Testis (tissue), 3 donors: ENCODE measurements around the gene SLC25A36. TPM values are rescaled to one million over a fixed set of nuclear protein-coding genes. Genes with fewer than 3 reads are reported as not detected.

Source experiments
- DNase-seq: peaks from one replicate; pipeline ENCODE4 v3.0.0-alpha.2; 2019
- H3K27ac ChIP-seq, 2 donors: fragments of 200-600 bp; sonication (generic); one replicate each; pipeline ENCODE4 v1.5.1; 2019
- H3K27me3 ChIP-seq: fragments of 200-600 bp; sonication (generic); one replicate; pipeline ENCODE4 v1.5.1; 2019
- H3K36me3 ChIP-seq: fragments of 200-600 bp; sonication (generic); one replicate; pipeline ENCODE4 v1.5.1; 2017; ENCODE audit warnings: low read depth; ENCODE audit errors: missing control alignments
- H3K4me1 ChIP-seq: fragments of 200-600 bp; sonication (generic); one replicate; pipeline ENCODE4 v1.5.1; 2019
- H3K4me3 ChIP-seq, 2 donors: fragments of 200-600 bp; sonication (generic); one replicate each; pipeline ENCODE4 v1.5.1; 2017 to 2019
- H3K9me3 ChIP-seq: fragments of 200-600 bp; sonication (generic); one replicate; pipeline ENCODE4 v1.5.1; 2017
- CTCF ChIP-seq, 3 experiments: fragments of 450-650 bp in 2 of 3; fragments of 200-600 bp in 1 of 3; sonication (generic) in 1 of 3; IDR thresholded peaks; one replicate each; pipeline ENCODE4 v1.5.1; 2016 to 2019; ENCODE audit warnings: antibody characterized with exemption in 3 of 3, mild to moderate bottlenecking in 2 of 3, moderate library complexity in 1 of 3
- POLR2A ChIP-seq: fragments of 450-650 bp; IDR thresholded peaks from one replicate; pipeline ENCODE4 v1.6.1; 2017; ENCODE audit warnings: antibody characterized with exemption, mild to moderate bottlenecking, moderate library complexity
- WGBS, 2 donors: methylation state at CpG; one replicate each; pipeline ENCODE4 v1.1.5; 2018; 5-methylcytosine and 5-hydroxymethylcytosine counted together
- intact Hi-C: fragments of 100-400 bp; cut with DNase I; formaldehyde crosslinking; loops from one replicate; pipeline ENCODE4 v1.15.1; 2023; ENCODE audit warnings: low total_unique reads
- polyA plus RNA-seq: library from polyadenylated mRNA; stranded (reverse); fragments of 350-450 nt; fragmentation: Illumina TruSeq; extraction: RNeasy Lipid Tissue Mini Kit (QIAGEN cat#74804); gene quantifications from one replicate; pipeline ENCODE4 v1.2.3, GENCODE V29; 2014; ENCODE audit warnings: low read depth, low replicate concordance; ENCODE audit not compliant: insufficient read depth
- total RNA-seq, 2 donors: library from RNA; depleted of rRNA; stranded (reverse); fragments of >200 nt; gene quantifications; one replicate each; pipeline ENCODE4 v1.2.3, GENCODE V29; 2016

SLC25A36 gene
- total and polyA plus RNA-seq, 3 donors from 2014 or later = 56.8 to 162 (median 109) TPM

GRCh38 chr3:140927279-140928069 lies 14.2 kb upstream of the SLC25A36 start:
- no peak overlapping the region for H3K4me3 ChIP-seq
- H3K4me1 ChIP-seq = no peaks in the 10 kb centered on the region
- no peak overlapping the region for H3K27ac ChIP-seq
- intact Hi-C loops = no loop called here
- no peaks in the 10 kb centered on the region for H3K9me3 ChIP-seq
- H3K27me3 ChIP-seq = no peaks in the 10 kb centered on the region
- DNase-seq = no peak
- TF ChIP-seq POLR2A = no peak
- no peak for TF ChIP-seq CTCF (IDR thresholded peaks at IDR 0.05)
- 61 to 62% methylated on average over 3 of the region's 3 CpGs for WGBS, 2 donors
- no peaks in the 10 kb centered on the region for H3K36me3 ChIP-seq

GRCh38 chr3:140929446-140929845 lies 12.2 kb upstream of the SLC25A36 start:
- intact Hi-C loops = no loop called here
- no peaks in the 10 kb centered on the region for H3K4me1 ChIP-seq
- 93 to 100% methylated on average over 1 of the region's 1 CpG for WGBS, 2 donors
- no peak for TF ChIP-seq CTCF (IDR thresholded peaks at IDR 0.05)
- TF ChIP-seq POLR2A = no peak
- no peak overlapping the region for H3K27ac ChIP-seq
- no peak overlapping the region for H3K4me3 ChIP-seq
- no peaks in the 10 kb centered on the region for H3K36me3 ChIP-seq
- DNase-seq = no peak
- H3K27me3 ChIP-seq = no peaks in the 10 kb centered on the region
- no peaks in the 10 kb centered on the region for H3K9me3 ChIP-seq

GRCh38 chr3:140931016-140931454 lies 10.6 kb upstream of the SLC25A36 start:
- TF ChIP-seq CTCF (IDR thresholded peaks at IDR 0.05) (no peak), POLR2A (no peak)
- H3K36me3 ChIP-seq = no peaks in the 10 kb centered on the region
- intact Hi-C loops = no loop called here
- H3K4me1 ChIP-seq = no peaks in the 10 kb centered on the region
- no peaks in the 10 kb centered on the region for H3K27me3 ChIP-seq
- H3K9me3 ChIP-seq = no peaks in the 10 kb centered on the region
- no peak overlapping the region for H3K4me3 ChIP-seq
- no peak overlapping the region for H3K27ac ChIP-seq
- 29 to 42% methylated on average over 12 of the region's 12 CpGs for WGBS, 2 donors
- DNase-seq = no peak

- Histone ChIP-seq H3K4me3 (no peak overlapping the region), H3K9me3 (no peaks in the 10 kb centered on the region), H3K27ac (no peak overlapping the region), H3K36me3 (no peaks in the 10 kb centered on the region), H3K4me1 (no peaks in the 10 kb centered on the region), H3K27me3 (no peaks in the 10 kb centered on the region)
- no peak for DNase-seq
- TF ChIP-seq CTCF (IDR thresholded peaks at IDR 0.05) = no peak
- no peak for TF ChIP-seq POLR2A
- intact Hi-C loops = no loop called here
Observed at GRCh38 chr3:140931801-140932200, 9.8 kb upstream of the SLC25A36 start.

GRCh38 chr3:140933109-140933508 lies 8.5 kb upstream of the SLC25A36 start:
- WGBS, 2 donors = 80 to 87% methylated on average over 7 of the region's 7 CpGs
- intact Hi-C loops = no loop called here
- H3K27me3 ChIP-seq = no peaks in the 10 kb centered on the region
- no peak overlapping the region for H3K27ac ChIP-seq
- DNase-seq = no peak
- H3K4me1 ChIP-seq = no peaks in the 10 kb centered on the region
- no peak for TF ChIP-seq CTCF (IDR thresholded peaks at IDR 0.05)
- TF ChIP-seq POLR2A = no peak
- H3K9me3 ChIP-seq = no peaks in the 10 kb centered on the region
- H3K36me3 ChIP-seq = no peaks in the 10 kb centered on the region
- no peak overlapping the region for H3K4me3 ChIP-seq
